ENCODE results near the gene PRRX2.

DNA sequence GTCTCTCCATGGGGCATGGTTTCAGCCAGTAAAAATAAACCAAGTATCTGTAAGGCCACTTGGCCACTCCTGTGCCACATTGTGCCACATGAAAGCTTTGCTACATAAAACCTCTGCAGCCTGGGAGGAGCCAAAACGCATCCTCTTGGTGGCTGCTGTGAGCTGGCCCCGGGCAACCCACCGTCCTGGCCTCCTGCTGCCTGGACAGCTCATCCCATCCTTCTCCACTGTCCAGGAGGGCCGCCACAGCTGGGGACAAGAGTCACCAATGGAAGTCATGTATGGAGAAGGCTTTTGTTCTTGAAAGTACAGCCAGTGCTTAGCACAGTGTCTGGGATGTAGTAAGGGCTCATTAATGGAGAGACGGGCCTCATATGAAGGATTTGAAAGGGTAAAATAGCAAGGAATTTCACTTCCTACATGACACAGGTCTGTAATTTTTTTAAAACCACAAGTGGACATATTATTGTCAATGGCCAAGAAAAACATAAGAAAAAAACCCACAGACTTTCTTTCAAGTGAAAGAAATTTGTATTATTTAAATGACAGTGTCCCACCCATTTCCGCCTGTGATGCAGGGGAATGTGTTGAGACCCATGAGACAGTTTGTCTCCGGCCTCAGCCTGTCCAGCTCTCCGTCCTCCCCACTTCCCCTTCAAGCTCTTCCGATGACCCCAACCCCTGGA is 80.8 kb downstream of the PRRX2 start:
- TF ChIP-seq, protein P1, sequence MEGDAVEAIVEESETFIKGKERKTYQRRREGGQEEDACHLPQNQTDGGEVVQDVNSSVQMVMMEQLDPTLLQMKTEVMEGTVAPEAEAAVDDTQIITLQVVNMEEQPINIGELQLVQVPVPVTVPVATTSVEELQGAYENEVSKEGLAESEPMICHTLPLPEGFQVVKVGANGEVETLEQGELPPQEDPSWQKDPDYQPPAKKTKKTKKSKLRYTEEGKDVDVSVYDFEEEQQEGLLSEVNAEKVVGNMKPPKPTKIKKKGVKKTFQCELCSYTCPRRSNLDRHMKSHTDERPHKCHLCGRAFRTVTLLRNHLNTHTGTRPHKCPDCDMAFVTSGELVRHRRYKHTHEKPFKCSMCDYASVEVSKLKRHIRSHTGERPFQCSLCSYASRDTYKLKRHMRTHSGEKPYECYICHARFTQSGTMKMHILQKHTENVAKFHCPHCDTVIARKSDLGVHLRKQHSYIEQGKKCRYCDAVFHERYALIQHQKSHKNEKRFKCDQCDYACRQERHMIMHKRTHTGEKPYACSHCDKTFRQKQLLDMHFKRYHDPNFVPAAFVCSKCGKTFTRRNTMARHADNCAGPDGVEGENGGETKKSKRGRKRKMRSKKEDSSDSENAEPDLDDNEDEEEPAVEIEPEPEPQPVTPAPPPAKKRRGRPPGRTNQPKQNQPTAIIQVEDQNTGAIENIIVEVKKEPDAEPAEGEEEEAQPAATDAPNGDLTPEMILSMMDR (IDR thresholded peaks at IDR 0.05; ENCODE audit: poor library complexity), result no peak
- TF ChIP-seq EZH2 (IDR thresholded peaks at IDR 0.05; ENCODE audit: borderline replicate concordance), result no peak
